Colon (tissue), 2 donors: ENCODE data around the gene THTPA.
"Not testable (repeated sequence)": the region's sequence is repeated elsewhere in the genome, so short reads cannot be mapped to it uniquely, and the experiment has no call there.

ENCODE experiments used
- FAIRE-seq: peaks from 2 replicates; lab custom pipeline; 2012; peaks lifted over from hg19 to GRCh38; lab: Jason Lieb, UNC
- donor health status: control.
- donor health status: control.

Gene THTPA

GRCh38 chr14:23533652-23534435 lies 22.2 kb upstream of the THTPA start:
- no peak for FAIRE-seq

GRCh38 chr14:23535943-23536342 lies 20.1 kb upstream of the THTPA start:
- FAIRE-seq: no peak

DNA sequence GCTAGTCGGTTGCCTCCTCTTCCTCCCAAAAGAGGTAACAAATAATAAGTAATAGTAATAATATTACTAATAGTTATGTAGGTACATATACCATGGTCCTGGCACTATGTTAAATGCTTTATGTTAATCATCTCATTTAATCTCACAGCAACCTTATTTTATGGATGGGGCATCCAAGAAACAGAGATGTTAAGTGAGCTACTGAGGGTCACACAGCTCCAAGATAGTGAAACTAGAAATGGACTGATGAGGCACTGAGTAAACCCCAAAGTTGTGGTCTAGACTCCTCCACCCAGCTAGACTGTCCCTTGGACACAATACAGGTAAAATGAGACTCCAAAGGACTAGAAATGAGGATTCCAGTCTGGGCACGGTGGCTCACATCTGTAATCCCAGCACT lies 19.6 kb upstream of the THTPA start:
- FAIRE-seq: no peak

DNA sequence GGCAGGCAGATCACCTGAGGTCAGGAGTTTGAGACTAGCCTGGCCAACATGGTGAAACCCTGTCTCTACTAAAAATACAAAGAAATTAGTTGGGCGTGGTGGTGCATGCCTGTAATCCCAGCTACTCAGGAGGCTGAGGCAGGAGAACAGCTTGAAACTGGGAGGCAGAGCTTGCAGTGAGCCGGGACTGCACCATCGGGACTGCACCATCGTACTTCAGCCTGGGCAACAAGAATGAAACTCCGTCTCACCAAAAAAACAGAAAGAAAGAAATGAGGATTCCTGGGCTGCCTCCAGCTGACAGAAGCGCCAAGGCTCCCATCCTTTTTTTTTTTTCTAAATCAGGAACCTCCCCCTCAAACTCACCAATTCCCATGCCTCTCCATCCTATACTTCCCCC lies 19.2 kb upstream of the THTPA start:
- not testable (repeated sequence) for FAIRE-seq

GRCh38 chr14:23537351-23538049 lies 18.6 kb upstream of the THTPA start:
- FAIRE-seq: no peak

GRCh38 chr14:23538050-23538718 lies 17.9 kb upstream of the THTPA start:
- no peak for FAIRE-seq

- FAIRE-seq: no peak
Measured at GRCh38 chr14:23538785-23539184, 17.3 kb upstream of the THTPA start.

- no peak for FAIRE-seq
Measured at GRCh38 chr14:23539248-23540140, 16.6 kb upstream of the THTPA start.

DNA sequence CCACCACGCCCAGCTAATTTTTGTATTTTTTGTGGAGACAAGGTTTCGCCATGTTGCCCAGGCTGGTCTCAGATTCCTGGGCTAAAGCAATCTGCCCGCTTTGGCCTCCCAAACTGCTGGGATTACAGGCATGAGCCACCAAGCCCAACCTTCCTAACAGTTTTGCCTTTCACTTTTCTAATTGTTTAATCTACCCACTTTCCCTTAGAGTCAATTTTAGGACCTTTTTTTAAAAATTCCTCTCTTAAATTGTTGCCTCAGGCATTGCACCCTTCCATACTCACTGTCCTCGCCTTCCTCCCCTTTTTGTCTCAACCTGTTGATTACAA lies 16.0 kb upstream of the THTPA start:
- no peak for FAIRE-seq

DNA sequence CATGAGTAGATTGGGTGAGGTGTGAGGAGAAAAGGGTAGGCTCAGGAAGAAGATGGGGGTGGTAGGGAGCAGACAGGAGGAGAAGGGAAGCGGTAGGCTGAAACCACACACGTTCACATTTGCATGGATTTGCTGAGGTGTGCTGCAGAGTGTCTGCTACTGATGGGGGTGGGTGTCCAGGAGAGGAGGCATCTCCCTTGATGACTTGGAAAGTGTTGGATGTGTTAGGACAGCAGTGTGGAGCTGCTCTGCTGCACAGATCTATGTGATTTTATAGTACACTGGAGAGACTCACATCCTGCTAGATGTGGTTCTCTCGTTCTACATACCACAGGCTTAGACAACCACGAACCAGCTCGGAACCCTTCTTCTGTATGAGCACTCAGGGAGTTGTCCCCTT lies 13.8 kb upstream of the THTPA start:
- no peak for FAIRE-seq

DNA sequence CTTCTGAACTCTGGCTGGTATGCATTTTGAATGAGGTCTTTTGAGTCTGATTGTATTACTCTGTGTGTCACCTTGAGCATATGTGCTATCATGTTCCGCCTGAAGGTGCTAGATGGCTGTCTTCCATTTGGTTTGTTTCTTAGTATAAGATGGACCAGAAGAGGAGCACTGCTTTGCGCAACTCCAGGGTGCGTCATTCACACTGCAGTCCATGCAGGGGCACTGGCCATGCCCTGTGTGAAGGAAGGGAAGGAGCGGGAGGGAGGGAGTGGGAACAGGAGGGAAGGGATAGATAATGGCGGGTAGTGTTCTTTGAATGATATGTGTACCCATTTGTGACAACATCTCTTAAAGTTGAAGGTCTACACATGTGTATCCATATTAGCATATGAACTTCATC lies 12.7 kb upstream of the THTPA start:
- FAIRE-seq: no peak

DNA sequence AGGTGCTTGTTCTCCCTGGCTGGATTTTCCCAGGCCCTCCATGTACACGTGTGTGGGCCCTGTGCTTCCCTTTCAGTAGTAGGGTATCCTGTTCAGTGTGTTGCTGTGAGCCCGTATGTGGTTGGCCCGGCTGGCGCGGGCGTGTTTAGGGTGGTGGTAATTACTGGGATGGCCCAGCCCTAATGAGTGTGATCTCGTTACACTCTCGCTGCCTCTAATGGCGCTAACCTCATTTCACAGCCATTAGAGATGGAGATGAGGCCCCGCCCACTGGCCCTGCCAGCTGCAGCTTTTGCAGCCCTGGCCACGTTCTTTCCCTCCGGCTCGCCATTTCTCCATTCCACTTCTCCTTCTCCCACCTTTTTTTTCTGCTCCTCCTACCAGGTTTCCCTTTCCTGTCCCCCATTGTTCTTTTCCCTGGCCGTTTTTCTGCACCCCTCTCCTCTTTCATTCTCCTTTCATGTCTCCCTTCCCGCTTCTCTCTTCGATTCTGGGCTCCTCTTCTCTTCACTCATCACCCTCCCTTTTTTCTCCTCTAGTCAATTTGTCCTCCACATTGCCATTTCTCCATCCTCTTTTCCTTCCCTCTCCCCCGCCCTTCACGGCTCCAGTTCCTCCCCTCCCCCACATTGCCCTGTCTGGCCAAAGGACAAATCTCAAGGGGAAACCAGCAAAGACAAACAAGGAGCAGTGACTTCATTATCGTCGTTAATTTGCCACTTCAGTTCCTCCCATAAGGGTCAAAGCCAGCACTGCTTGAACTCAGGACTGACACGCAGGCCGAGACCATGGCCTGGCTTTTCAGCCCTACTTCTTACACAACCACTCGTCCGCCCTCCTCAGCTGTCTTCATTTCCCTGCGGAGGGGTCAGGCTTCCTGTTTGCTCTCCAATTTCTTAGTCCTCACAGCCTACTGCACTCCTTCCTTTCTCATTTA lies 11.3 kb upstream of the THTPA start:
- no peak for FAIRE-seq

- FAIRE-seq: no peak
Measured at GRCh38 chr14:23545740-23546365, 10.2 kb upstream of the THTPA start.

GRCh38 chr14:23546450-23547035 lies 9.5 kb upstream of the THTPA start:
- no peak for FAIRE-seq

DNA sequence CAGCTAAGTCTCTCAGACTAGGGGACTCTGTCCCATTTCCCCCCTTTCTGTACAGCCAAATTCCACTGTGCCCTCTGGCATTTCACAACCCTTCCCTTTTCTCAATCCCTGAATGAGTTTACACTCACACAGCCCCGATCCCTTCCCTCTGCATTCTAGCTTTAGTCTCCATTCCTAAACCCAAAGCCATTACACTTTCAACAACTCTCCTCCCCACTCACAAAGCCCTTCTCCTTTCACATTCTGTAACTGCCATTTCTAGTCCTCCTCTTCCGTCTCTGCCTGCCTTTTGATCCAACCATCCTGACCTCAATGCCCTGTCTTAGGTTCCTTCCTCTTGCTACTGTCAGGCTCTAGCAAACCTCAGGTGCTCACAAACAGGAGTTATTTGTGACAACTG lies 8.1 kb upstream of the THTPA start:
- no peak for FAIRE-seq

DNA sequence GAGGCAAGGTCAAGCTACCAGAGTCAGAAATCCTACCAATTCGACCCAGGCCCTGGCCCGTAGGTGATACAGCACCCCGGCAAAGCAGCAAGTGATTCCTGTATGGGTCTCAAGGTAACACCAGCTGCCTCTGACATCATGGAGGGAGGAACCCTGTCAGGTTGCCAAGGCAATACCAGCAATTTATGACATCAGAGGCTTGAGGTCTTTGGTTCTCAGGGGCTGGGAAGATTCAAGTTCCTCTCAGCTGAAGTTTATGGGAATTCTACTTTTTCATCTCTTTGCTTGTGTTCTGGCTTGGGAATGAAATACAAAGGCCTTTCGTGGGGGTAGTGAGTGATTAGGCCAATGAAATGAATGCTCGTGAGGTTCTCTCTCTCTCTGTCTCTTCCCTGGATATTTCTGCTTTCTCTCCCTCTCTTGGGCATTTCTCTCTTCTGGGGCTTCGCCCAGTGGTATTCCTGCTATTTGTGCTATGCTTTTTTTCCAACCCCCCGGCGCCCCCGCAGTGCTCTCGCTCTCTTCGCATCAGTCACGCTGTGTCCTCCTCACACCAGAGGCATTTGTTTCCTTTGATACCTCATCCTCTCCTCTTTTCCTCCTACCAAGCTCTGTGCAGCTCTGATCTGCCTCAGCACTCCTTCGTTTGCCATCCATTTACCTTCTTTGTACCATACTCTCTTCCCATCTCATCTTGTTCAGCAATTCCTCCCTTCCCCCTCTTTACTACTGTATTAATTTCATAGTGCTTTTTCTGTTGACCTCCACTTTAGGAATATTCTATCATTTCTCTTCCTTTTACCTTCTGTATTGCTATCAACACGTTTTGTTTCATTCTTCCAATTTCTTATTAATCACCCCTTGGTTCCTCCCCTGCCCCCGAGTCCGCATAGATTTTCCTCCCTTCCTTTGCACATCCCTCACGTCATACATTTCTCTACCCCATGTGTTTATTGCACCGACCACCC lies 7.4 kb upstream of the THTPA start:
- no peak for FAIRE-seq

- no peak for FAIRE-seq
Measured at GRCh38 chr14:23550131-23550811, 5.8 kb upstream of the THTPA start.

- no peak for FAIRE-seq
Measured at GRCh38 chr14:23550812-23551265, 5.2 kb upstream of the THTPA start.
